ENCODE measurements around the gene CCNB2.
"Not testable (repeated sequence)": the region's sequence is repeated elsewhere in the genome, so short reads cannot be mapped to it uniquely, and the experiment has no call there.

The CCNB2 gene

DNA sequence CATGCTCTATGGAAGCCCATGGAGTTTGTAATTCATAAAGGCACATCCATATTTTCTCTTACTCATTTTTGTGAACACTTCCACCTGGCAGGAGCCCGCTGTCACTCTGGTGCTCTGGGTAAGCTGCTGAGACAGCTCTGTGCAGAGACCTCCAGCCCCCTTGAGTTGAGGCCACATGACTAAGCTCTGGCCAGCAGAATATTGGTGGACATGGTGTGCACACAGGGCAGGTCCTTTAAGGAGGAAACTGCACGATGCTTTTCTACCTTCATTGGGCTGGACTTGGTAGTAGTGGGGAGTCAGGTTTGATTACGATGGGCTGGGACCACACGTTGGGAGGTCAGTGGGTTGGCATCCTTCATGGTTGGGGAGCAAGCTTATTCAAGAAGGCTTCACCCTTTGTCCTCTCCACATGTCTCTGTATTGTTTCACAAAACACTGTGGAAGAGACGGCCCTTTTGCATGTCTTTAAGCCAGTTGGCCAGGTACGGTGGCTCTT lies 29.0 kb downstream of the CCNB2 start:
- DNase-seq (ENCODE audit: low read depth, low spot score) = no peak

DNA sequence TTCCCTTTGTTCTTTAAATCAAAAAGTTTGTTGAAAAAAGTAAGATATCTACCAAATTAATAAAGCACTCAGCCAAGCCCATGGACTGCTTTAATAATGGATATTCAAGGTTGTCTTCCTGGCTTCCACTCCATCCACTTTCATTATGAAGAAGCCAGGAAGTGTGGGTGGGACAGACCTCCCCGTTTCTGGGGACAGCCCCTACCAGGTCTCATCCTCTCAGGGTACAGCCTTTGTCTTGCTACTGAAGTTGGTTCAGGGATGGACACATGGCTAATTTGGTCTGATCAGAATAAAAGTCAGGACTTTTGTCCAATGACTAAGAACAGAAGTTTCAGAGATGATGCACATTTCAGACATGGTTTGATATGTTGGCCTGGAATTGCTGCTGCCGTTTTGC lies 32.6 kb downstream of the CCNB2 start:
- no peak for DNase-seq (ENCODE audit: low read depth, low spot score)

DNA sequence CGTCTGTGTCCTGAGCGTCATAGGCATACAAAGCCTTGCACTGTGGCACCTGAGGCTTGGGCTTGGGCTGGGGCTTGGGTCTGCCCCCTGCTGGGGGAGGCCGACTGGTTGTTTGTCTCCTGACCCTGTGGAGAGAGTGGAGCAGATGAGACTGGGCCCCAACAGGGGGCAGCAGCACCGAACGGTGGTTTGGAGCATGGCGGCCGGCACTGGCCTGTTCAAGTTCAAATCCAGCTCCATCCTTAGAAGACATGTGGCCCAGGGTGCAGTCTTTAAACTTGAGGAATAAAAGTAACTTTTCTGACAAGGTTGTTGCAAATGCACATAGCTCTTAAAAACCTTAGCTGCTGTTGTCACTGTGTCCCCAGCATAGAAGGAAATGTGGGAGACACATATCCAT lies 33.3 kb downstream of the CCNB2 start:
- DNase-seq (ENCODE audit: low read depth, low spot score) = peak; percentile 89

DNA sequence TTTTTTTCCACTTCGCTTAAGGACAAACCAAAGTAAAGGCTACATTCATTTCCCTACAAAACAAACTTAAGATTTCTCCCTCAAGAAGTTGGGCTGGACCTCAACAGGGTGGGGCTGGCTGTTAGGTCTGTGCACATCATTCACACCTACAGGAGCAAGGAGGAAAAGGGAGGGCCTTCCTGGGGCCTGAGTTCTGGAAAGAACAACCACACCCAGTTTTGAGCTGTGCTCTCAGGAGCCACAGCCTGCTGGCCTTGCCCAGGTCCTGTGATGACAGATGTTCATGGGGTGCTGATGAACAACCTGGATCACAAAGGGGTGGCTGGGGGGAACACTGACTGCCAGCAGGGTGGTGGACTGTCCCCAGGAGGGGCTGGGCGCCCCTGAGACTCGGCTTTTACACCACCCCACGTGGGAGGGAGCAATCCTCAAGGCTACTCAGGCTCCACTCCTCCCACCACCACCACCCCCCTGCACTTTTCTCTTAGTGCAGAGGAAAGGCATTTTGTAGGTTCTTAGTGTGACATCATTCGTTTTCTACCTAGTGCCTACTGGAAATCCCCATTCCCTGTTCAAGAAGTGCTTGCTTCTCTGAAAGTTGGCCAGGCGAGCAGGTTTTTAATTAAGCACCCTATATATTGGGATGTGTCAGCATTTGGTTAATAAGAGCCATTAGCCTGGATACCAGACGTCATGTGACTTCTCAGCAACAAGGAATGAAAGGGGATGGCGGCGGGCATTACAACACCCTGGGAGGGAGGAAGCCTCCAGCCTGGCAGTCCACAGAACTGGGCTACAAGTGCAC lies 35.7 kb downstream of the CCNB2 start:
- DNase-seq (ENCODE audit: low read depth, low spot score) = no peak

DNA sequence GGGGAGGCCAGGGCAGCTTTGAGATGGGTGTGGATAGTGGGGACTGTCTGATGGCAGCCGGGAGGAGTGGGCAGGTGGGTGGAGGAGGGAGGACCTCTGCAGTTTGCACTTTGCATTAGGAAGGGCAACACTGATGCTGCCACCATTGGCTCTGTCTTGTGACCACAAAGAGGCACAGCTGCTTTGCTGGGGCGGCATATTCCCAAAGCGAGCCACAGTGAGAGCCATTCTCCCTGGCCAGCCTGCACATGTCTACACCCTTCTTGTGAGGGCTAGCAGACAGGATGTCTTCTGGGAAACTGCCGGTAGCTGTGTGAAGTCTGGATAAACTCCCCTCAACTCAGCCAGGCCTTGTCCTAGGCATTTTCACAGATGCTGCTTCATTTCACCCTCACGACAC lies 38.3 kb downstream of the CCNB2 start:
- DNase-seq (ENCODE audit: low read depth, low spot score) = no peak

DNA sequence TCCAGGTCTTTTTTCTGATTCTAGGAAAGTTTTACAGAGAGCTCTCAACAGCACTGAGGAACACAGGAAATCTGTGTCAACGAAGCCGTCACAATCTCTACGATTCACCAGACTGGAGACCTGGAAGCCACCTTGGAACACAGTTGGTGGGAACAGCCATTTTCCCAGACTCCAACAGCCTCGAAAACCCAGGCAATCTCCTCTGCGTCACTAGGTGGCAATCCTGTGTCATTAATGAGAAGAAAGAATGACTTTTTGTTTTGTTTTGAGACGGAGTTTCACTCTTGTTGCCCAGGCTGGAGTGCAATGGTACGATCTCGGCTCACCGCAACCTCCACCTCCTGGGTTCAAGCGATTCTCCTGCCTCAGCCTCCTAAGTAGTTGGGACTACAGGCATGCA lies 39.6 kb downstream of the CCNB2 start:
- not testable (repeated sequence) for DNase-seq (ENCODE audit: low read depth, low spot score)

DNA sequence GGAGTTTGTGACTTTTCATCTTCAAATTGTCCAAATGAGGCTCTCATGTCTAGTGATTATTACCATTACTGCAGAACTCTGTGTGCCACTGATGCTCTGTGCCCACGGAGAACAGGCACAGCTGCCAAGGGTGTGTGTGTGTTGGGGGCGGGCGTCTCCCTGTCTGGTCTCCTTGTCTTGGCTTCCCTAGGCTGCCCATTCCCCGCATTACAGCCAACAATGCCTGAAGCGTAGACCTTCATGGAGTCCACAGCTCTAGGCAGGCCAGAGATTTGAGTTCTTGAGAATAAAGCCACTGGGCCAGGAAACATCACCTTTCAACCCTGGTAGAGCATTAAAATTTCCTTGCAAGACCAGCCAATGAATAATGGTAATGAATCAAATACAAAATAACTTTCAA lies 42.7 kb downstream of the CCNB2 start:
- no peak for DNase-seq (ENCODE audit: low read depth, low spot score)

DNA sequence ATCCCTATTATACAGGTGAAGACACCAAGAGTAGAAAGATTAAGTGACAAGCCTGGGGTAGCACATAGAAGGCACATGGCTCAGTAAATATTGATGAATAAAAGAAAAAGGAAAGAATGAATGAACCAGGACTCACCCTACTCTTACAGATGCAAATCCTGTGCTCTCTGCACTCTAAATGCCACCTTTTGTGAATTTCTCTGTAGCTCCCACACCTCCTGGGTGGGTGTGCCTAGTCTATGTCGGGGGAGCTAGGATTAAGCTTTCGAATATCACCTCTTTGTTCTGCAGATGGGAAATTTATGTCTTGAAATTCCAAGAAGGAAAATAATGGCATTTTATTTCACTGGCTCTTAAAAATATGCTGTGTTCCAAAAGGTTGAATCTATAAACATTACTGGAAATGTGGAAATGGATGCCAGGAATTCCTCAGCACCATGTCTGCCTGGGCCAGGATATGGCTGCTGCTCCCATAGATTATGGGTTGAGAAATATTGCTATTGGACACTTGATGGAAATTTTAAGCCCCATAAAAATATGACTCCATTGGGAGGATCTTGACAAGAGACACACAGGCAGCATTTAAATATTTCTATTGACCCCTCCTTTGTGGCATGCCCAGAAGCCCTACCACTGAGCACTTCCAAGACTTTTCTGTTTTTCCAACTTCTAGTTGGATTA lies 43.3 kb downstream of the CCNB2 start:
- DNase-seq (ENCODE audit: low read depth, low spot score) = no peak

DNA sequence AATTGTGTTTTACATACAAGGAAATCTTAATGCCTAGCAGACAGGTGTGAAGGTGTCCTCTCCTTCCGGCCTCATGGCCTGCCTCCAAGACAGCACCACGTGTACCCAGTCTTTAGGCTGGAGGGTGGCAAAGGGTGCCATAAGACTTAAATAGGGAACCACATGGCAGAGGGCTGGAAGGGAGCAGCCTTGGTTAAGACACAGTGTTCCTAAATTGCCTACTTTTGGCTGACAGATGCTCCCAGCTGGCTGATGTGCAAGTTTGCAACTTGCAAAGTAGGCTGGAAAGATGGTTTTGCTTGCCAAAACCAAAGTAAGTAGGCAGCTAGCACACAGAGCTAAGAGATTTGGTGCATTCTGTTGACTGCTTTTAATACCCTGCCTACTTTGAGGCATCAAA lies 45.2 kb downstream of the CCNB2 start:
- DNase-seq (ENCODE audit: low read depth, low spot score) = no peak

DNA sequence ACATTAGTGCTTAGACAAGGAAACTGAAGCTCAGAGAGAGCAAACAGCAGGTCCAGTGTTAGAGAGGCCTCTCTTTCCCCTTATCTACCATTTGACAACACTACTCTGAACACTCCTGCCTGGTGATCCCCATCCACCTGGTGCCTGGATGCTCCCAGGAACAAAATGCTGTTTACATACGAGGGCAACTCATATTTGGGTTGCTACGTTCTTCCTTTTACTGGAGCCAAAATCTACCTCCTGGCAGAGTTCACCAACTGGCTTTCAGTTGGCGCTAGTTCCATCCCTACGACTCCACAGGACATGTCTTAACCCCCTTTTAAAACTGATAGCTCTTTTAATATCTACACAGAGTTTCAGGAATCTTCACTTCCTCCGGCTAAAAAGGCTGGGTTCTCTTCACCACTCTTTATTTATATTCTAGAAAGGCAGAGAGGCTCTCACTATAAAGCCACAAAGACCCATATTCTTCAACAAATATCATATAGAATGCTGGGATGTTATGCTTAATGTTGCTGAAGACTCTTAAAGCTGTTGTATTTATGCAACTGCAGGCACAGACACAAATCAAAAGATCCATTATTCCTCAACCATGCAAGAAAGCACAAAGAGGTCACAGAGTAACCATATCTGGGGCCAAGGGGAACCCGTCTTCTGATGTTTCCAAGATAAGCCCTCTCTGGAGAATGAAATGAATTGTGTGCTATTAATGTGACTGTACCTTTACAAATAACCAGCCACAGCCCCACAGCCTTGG lies 47.9 kb downstream of the CCNB2 start:
- DNase-seq (ENCODE audit: low read depth, low spot score) = no peak

DNA sequence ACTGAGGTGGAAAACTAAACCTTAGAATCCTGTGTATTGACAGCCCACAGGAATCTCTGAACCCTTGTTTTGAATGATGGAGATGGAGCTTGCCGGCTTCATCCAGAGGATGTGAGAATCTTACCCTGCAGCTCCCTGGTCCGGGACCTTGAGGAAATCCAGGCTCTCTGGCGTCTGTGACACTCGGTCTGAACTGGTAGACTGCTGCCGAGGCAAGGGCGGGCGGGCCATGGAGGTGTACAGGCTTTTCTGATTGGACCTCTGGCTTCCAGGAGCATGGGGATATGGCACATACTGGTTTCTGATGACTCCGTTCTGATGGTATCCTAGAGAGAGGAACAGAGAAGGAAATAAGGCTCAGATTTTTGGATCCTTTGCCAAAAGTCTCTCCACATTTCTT lies 48.5 kb downstream of the CCNB2 start:
- no peak for DNase-seq (ENCODE audit: low read depth, low spot score)

DNA sequence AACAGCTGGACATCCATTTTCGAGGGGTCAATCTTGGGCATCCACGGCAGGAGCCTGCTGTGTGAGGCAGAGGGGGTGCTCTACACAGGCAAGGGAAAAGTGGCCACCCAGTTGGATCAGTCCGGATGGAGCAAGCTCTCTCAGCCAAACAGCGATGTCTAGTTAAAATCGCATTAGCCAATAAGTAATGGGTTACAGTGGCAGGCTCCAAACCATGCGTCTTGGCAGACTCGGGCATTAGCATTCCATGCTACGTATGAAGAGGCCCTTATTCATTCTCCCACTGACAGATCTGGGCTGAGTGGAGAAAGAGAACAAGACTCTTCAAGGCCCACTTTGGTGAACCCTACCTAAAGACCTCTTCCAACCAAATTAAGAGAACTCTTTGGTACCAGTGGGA lies 49.3 kb downstream of the CCNB2 start:
- no peak for DNase-seq (ENCODE audit: low read depth, low spot score)

DNA sequence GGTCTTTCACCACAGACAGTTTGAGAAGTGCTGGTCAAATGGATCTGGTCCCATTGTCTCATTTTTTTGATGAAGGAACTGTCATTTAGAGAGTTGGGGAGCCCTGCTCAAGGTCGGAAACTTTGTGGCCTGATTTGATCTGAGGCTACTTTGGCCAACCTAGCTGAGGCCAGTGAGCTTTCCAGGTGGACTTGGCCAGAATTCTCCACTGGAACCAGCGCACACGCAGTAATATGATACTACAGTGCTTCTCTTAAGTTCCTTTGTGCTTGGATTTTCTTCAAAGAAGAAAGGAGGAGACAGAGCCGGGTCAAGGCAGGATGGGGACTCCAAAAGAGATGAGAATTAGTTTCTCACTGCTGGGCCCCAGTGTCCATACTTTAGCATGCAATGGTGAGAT lies 50.5 kb downstream of the CCNB2 start:
- no peak for DNase-seq (ENCODE audit: low read depth, low spot score)

DNA sequence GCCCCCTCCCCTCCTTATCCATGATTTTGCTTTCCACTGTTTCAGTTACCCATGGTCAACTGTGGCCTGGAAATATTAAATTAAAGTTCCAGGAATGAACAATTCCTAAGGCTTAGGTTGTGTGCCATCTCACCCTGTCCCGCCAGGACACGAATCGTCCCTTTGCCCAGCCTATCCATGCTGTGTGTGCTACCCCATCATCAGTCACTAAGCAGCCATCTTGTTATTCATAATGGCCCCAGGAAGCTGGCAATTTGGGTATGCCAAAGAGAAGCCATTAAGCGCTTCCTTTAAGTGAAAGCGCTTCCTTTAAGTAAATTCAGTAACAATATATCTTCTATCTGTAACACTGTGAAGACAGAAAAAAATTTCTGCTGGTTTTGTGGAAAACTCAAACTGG lies 52.5 kb downstream of the CCNB2 start:
- no peak for DNase-seq (ENCODE audit: low read depth, low spot score)

DNA sequence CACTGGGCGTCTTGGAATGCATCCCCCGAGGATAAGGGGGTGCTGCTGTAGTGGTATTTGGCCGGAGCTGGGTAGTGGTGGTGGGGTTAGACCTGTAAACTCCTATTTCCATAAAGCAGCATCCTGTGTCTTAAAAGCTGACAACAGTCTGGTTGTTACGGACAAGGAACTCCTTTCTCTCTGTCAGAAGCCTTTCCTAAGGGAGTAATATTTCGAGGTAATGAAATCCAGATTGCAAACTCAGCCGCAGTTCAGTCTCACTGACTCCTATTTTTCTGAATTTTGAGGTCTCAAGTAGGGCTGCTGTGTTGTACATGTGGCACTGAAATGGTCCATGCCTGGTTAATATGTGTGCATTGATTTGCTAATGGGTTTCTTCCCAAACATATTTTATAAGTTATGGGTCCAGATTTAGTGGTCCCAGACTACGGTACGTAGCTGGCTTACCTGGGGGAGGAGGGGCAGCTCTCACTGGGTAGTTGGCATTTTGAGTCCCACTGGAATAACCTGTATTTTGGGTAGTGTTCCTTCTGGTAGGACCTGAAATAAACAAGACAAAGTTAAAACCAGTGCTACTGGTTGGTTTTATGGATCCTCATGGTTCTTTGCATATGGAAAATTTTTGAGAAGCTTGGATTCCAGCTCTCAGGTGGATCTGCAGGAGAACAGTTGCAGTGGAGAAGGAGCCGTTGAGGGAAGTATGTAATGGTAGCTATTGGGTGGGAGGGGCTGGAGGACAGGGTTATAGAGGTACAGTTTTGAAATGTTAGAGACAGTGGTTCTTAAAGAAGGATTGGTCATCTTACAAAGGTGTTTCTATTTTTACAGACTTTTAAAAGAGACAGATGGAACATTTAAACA lies 53.1 kb downstream of the CCNB2 start:
- DNase-seq (ENCODE audit: low read depth, low spot score) = no peak

DNA sequence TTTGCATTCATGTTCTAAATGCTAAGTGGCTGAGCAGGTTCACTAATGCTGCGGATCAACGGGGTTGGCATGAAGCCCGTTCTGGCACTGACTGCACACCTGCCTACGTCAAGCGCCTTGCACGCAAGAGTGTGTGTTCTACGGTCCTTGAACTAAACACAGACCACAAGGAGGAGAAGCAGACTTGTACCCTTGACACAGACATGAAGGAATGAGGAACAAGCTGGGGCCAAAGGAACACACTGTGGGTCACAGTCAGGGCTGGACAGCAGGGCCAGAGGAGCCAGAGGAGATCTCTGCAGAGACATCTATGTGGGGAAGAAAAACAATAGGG lies 53.7 kb downstream of the CCNB2 start:
- DNase-seq (ENCODE audit: low read depth, low spot score) = no peak

DNA sequence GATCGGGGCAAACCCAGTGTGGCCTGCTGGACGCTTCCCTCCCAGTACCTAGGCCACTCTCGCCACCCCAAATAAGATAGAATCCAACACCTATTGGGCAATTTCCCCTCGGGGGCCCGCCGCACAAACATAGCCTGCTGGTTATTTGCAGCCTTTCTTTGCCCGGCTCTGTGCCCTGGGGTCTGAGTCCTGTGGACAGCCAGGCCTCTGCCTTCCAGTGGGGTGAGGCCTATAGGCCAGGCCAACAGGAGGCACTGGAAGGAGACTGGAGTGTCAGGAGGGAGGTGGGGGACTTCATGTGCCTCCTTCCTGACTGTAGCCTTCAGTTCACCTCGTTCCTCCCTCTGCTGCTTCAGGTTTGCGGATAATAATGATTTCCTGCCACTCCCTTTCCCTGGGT lies 54.3 kb downstream of the CCNB2 start:
- no peak for DNase-seq (ENCODE audit: low read depth, low spot score)

DNA sequence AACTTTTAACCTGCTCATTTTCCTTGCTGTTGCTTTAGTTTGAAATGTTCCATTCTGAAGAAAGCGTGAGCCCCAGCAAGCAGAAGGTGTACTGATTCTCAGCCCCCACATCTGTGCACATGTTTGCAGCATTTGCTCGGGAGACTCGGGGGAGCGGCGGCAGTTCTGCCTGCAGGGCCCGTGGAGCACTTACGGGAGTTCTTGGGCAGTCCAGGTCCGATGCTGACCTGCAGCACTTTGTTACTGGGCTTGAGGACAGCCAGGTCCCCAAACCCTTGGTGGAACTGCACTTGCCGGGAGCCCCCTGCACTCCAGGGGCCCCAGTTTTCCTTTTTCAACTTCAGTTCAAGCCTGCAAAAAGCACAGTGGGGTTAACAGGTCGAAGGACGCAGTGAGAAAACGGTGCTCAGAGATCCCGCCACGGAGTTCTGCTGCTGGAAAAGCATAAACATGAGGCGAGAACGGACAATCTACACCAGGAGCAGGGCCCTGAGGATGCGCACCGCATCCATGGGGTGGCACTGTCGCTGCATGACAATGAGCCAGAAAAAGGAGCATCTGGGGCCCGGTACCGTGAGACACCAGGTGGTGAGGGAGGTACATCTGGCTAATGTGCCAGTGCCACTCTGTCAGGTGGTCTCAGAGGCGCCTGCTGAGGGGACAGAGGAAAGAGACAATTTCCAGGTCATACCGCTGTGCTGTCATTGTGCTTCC lies 56.1 kb downstream of the CCNB2 start:
- DNase-seq (ENCODE audit: low read depth, low spot score) = peak; percentile 59

DNA sequence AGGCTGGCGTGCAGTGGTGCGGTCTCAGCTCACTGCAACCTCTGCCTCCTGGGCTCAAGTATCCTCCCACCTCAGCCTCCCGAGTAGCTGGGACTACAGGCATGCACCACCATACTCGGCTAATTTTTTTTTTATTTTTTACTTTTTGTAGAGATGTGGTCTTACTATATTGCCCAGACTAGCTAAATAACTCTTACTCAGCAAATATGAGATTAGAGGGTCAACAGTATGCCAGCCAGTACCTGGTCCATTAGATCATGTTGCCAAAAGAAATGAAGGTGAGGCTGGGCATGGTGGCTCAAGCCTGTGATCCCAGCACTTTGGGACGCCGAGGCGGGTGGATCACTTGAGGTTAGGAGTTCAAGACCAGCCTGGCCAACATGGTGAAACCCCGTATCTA lies 57.1 kb downstream of the CCNB2 start:
- DNase-seq (ENCODE audit: low read depth, low spot score) = not testable (repeated sequence)

DNA sequence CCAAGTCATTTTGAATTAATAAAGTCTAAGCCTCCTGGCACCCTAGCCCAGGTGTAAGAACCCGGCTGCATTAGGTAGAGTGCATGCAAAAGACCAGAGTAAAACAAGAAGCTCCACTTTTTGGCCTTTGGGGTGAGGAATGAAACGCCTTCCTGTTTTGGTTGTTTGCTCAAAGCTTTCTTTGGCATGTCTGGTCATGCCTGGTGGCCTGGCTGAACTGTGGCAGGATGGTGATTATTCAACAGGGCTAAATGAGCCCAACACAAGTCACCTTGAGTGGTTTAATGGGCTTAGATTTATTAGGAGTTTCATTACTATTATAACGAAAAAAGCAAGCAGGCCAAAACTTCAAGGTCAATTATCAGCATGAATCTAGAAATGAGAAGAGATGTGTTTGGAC lies 60.8 kb downstream of the CCNB2 start:
- no peak for DNase-seq (ENCODE audit: low read depth, low spot score)

DNA sequence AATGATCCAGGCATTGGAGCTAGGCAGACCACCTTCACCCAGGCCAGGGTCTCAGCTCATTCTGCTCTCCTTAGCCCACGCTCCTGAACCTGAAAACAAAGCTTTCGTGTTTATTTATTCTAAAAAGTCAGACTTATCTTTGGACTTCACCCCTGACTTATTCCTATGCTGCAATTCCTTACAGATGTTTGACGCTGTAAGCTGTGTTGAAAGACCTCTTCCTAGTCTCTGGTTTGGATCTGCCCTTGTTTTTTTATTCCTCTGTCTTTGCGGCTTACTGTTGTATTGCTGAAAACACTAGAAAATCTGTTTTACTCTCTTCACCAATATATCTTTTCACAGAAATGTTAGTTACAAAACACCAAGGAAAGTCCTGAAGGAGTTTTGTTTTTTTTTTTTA lies 61.2 kb downstream of the CCNB2 start:
- DNase-seq (ENCODE audit: low read depth, low spot score) = no peak

All from ELF-1 (cell line).